Choroid plexus epithelial cell (primary cell): ENCODE measurements around the gene CCDC24.
A peak's percentile ranks its signal among the peaks of the same experiment; 100 is the strongest.

ENCODE experiments used
- DNase-seq: peaks from one replicate; pipeline ENCODE4 v3.0.0-alpha.2; 2010; ENCODE audit warnings: low read depth
- H3K4me3 ChIP-seq: 2 replicates; pipeline ENCODE4 v1.5.1; 2011; ENCODE audit warnings: low read depth, mild to moderate bottlenecking, control low read depth, low read length, moderate library complexity
- CTCF ChIP-seq: conservative IDR thresholded peaks from 2 replicates; pipeline ENCODE4 v1.5.1; 2011; ENCODE audit warnings: low read depth, mild to moderate bottlenecking, control low read depth, inconsistent platforms, low read length, moderate library complexity

The CCDC24 gene

DNA sequence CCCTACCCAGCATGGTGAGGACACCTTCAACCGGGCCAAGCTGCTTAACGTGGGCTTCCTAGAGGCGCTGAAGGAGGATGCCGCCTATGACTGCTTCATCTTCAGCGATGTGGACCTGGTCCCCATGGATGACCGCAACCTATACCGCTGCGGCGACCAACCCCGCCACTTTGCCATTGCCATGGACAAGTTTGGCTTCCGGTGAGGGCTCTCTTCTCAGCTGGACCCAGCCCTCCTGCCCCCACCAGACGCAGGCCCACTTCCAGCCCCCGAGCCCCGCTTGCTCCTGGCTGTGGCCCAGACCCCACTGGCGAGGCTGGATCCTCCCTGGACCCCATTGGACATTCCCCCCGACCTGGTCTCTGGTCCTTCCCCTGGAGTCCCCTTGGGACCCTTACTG, 6.5 kb upstream of the CCDC24 start:
- no peak overlapping the region for H3K4me3 ChIP-seq
- DNase-seq: no peak
- TF ChIP-seq CTCF: no peak

GRCh38 chr1:43985984-43986595, 5.3 kb upstream of the CCDC24 start:
- no peak for DNase-seq
- no peak for TF ChIP-seq CTCF
- H3K4me3 ChIP-seq: no peak overlapping the region

GRCh38 chr1:43986712-43987111, 4.7 kb upstream of the CCDC24 start:
- no peak overlapping the region for H3K4me3 ChIP-seq
- DNase-seq: no peak
- TF ChIP-seq CTCF: peak; percentile 32

DNA sequence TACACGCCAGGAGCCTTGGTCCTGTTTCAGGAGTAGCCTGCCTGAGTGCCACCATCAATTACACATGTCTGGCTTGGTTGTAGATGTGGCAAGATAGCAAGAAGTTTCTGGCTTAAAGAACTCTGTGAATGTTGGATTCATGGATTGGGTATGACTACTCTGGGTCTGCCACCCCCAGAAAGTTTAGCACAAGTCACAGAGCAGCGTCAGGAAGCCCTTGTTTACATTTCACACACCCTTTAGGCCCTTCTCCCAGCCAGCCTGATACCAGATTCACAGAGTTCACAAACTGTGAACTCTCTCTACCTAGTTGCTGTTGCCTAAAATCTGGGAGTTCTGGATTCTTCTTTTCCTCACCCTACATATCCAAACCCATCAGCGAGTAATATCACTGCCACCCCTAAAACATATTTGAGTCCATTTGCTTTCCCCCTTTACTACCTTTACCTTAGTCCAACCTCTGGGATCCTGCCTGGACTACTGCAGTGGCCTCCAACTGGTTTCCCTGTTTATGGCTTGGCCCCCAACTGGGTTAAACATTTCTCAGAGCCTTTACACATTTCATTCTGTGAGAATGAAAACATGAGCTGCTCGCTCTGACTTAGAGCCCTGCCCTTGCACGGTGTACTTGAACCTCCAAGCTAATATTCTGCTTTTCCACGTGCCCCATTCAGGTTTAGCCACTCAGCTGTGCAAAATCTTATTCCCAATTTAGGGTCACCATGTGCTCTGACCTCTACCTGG, 4.1 kb upstream of the CCDC24 start:
- no peak overlapping the region for H3K4me3 ChIP-seq
- DNase-seq: peak; percentile 50
- no peak for TF ChIP-seq CTCF

DNA sequence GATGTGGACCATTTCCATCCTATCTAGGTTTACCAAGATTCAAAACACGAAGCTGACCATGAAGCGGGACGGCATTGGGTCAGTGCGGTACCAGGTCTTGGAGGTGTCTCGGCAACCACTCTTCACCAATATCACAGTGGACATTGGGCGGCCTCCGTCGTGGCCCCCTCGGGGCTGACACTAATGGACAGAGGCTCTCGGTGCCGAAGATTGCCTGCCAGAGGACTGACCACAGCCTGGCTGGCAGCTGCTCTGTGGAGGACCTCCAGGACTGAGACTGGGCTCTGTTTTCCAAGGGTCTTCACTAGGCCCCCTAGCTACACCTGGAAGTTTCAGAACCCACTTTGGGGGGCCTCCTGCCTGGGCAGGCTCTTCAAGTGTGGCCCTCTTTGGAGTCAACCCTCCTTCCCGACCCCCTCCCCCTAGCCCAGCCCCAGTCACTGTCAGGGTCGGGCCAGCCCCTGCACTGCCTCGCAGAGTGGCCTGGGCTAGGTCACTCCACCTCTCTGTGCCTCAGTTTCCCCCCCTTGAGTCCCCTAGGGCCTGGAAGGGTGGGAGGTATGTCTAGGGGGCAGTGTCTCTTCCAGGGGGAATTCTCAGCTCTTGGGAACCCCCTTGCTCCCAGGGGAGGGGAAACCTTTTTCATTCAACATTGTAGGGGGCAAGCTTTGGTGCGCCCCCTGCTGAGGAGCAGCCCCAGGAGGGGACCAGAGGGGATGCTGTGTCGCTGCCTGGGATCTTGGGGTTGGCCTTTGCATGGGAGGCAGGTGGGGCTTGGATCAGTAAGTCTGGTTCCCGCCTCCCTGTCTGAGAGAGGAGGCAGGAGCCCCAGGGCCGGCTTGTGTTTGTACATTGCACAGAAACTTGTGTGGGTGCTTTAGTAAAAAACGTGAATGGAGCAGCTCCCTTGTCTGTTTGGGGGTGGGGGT, 864 bp upstream of the CCDC24 start:
- DNase-seq: no peak
- H3K4me3 ChIP-seq: peak overlapping the region; percentile 73
- no peak for TF ChIP-seq CTCF

GRCh38 chr1:43991200-43991475, 261 bp upstream of the CCDC24 start:
- DNase-seq: no peak
- peak overlapping the region; percentile 73 for H3K4me3 ChIP-seq
- no peak for TF ChIP-seq CTCF
